HG03558 (cell line): Measurements from ENCODE around the gene TRPM2.
A peak's percentile ranks its signal among the peaks of the same experiment; 100 is the strongest.
"Not testable (repeated sequence)": the region's sequence is repeated elsewhere in the genome, so short reads cannot be mapped to it uniquely, and the experiment has no call there.

Source experiments
- ATAC-seq: cut with Tn5 transposase; IDR thresholded peaks from one replicate; pipeline ENCODE4 v1.9.1; 2021; ENCODE audit warnings: moderate number of reproducible peaks; ENCODE audit not compliant: unreplicated experiment; ENCODE audit errors: extremely low read depth

TRPM2 gene

GRCh38 chr21:44333509-44334328, 19.7 kb upstream of the TRPM2 start:
- ATAC-seq = no peak

GRCh38 chr21:44334329-44335030, 18.9 kb upstream of the TRPM2 start:
- no peak for ATAC-seq

GRCh38 chr21:44335266-44336059, 18.0 kb upstream of the TRPM2 start:
- ATAC-seq = no peak

DNA sequence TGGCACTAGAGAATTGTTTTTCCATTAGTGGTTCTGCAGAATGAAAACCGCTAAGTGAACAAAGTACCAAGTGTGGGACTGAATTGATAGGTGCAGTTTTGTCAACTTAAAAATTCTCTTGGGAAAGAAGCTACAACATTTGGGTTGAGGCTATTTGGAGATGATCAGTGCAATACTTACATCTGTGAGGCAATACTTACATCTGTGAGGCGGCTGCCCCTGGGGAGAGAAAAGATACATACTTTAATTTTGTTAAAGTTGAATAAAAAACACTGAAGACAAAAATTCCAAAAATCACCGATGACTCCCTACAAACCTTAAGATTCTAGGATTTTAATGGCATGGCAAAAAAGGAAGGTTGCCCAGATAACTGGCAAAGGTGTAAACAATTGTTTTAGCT, 16.0 kb upstream of the TRPM2 start:
- no peak for ATAC-seq

DNA sequence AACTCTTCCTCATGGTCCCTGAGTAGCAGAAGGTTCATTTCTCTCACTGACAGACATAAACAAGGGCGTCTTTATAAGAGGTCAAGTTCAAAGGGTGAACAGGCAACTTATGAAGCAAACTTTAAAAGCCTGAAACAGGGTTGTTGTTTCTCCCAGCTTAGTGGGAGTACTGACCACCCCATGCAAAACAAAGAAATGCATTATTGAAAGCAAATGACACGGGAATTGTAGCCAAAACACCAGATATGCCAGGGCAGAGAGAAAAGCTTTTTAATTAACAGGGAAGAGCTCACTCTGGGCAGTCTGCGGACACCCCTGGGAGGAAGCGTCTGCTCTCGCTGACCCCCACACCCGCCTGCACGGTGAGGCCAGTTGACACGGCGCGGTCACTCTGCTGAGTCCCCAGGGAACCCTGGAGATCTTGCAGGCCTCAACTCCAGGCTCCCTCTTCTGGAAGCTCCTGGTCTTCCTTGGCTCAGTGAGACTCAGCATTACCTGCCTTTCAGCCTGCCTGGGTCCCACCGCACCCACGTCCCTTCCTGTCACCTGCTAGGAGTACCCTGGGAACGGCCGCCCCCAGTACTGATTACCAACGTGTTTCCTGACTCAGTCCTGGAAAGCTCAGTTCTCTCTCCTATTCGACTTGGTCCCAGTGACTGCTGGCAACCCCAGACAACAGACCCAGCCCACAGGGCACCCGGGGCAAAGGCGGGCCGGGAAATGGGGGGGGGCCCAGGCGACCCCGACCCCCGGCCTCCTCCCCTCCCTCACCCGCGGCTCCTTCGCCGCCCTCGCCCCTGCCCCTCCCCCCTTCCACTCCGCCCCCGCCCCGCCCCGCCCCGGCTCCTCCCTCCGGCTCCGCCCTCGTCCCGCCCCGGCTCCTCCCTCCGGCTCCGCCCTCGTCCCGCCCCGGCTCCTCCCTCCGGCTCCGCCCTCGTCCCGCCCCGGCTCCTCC, 15.2 kb upstream of the TRPM2 start:
- no peak for ATAC-seq

DNA sequence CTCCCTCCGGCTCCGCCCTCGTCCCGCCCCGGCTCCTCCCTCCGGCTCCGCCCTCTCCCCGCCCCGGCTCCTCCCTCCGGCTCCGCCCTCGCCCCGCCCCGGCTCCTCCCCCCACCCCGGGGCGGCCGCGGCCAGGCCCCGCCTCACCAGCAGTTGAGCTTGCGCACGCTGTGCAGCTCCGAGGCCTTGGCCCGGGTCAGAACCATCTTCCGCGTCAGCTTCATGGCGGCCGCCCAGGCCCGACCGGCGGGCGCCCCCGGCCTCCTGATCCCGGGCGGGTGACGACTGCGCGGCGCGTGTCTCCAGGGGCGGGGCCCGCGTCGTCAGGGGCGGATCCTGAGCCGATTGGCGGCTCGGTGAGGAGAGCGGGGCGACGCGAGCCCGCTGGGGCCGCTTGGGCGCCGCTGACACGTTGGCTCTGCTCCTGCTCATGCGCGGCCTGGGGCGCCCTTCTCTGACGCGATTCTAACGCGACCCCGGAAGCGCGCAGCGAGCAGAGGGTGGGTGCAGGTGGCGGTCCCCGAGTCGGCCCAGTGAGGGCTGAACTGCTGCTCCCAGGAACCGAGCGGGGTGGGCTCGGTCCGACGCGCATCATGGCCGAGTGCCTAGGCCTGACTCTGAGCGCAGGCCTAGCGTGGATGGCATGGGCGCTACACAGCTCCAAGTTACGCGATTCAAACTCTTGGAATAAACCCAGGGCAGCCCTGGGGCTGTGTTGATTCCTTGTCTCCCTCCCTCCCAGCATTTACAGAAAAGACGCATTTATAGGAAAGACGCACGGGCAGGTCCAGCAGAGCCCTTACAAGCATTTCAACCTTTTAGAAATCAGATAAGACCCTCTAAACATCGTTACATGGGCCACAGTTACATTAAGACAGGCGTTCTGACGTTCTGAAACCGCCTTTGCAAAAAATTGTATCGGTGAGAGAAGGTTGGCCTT, 14.2 kb upstream of the TRPM2 start, which contains the start of gene CFAP410:
Gene CFAP410 (minus strand): TSS at position 420 of the 940 bp plus-strand sequence. CDS start 196 bp downstream, at position 224.
- peak; percentile 73 for ATAC-seq

- ATAC-seq = not testable (repeated sequence)
Measured at GRCh38 chr21:44341726-44342458, 11.5 kb upstream of the TRPM2 start.

DNA sequence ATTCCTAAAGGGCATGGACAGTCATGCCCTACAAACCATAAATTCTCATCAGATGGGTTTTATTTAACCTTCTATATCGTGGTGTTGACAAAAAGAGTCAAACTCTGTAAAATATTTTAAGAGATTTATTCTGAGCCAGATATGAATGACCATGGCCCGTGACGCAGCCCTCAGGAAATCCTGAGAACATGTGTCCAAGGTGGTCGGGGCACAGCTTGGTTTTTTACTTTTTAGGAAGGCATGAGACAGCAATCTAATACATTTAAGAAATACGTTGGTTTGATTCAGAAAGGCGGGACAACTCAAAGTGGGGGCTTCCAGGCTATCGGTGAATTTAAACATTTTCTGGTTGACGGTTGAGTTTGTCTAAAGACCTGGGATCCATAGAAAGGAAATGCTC, 10.4 kb upstream of the TRPM2 start:
- ATAC-seq = not testable (repeated sequence)

DNA sequence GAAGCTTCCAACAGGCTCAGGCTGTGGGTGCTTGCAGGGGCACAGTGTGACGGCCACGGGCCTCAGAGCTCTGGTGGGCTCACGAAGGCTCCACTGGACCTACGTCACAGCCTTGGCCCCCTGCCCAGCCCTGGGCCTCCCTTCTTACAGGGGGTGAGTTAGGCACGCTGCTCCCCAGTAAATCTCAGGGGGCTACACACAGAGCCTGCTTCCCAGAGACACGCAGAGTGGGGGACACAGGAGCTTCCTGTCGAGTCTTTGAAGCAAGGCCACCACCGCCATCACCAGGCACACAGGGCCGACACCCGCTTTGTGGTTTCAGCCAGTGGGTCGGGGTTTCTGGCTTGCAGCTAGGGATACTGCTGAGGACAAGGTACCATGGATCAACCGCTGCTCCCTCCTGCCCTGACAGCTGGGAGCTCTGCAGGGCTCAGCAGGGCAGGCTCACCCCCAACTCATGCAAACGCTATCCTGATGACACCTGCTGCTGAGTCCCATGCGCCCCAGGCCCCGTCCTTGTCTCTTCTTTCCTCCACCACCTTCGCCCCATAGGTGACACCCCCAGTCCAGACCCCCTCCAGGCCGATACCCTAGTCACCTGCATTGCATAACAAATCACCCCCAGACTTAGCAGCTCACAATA, 8.8 kb upstream of the TRPM2 start:
- no peak for ATAC-seq

DNA sequence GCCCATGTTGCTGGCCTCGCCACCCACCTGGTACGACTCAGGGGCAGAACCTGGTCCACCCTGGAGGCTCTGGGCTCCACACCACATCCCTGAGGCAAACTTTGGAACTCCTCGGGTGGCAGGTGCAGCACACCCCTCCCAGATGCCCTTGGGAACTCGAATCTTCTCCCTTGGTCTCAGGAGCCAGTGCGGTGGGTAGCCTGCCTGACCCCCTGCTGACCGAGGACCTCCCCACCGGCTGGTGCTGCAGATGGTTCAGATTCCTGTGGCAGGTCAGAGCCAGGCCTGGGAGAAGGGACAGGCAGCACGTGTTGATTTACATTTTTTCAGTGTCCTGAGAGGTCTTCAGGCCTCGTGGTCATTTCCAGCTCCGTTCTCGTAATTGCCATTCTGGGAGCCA, 7.9 kb upstream of the TRPM2 start:
- ATAC-seq = no peak

- no peak for ATAC-seq
Measured at GRCh38 chr21:44347911-44348451, 5.4 kb upstream of the TRPM2 start.

DNA sequence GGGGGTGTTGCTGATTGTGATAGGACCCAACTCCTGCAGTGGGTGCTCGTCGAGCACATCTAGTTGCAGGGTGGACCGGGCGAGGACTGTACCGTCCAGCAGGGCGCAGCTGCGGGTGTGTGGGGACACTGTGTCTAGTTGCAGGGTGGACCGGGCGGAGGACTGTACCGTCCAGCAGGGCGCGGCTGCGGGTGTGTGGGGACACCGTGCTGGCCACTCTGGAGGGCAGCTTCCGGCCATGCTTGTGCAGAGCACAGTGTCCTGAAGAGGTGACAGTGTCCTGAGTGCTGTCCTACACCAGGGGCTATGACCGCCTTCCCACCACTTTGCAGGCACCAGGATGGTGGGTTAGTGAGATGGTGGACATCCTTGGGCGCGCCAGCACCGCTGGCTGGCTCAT, 4.6 kb upstream of the TRPM2 start:
- no peak for ATAC-seq

GRCh38 chr21:44349416-44349846, 4.0 kb upstream of the TRPM2 start:
- no peak for ATAC-seq

GRCh38 chr21:44349847-44350772, 3.3 kb upstream of the TRPM2 start:
- ATAC-seq = no peak

- ATAC-seq = no peak
Measured at GRCh38 chr21:44350773-44351481, 2.5 kb upstream of the TRPM2 start.
